H1 (cell line): ENCODE data around the gene SCN2A. TPM values are rescaled to one million over a fixed set of nuclear protein-coding genes. Genes with fewer than 3 reads are reported as not detected.

Source experiments
- CTCF ChIA-PET: fragments of 300-600 bp; sonication (Branson Sonifier 250); formaldehyde crosslinking; loops from one replicate; lab custom pipeline; 2021; ENCODE audit not compliant: partially characterized antibody; lab: Charles Lee
- POLR2A ChIA-PET: fragments of 300-600 bp; sonication (Branson Sonifier 250); formaldehyde crosslinking; loops from one replicate; lab custom pipeline; 2021; ENCODE audit warnings: inconsistent platforms; ENCODE audit not compliant: partially characterized antibody; lab: Charles Lee
- DNase-seq, 2 experiments: peaks; one replicate each; pipeline versions ENCODE4 v3.0.0 to v3.0.0-alpha.2; 2010 to 2022; ENCODE audit warnings: low spot score in 2 of 2, low read depth in 1 of 2, mixed read lengths in 1 of 2
- FAIRE-seq: peaks from 2 replicates; lab custom pipeline; 2011; peaks lifted over from hg19 to GRCh38; lab: Jason Lieb, UNC
- H2AFZ ChIP-seq: 2 replicates; pipeline ENCODE4 v1.8.1; 2012; ENCODE audit warnings: low read length, inconsistent platforms
- H2AK5ac ChIP-seq: 2 replicates; pipeline ENCODE4 v1.6.1; 2013; ENCODE audit warnings: low read depth, low read length
- H2BK120ac ChIP-seq: replicated peaks from 2 replicates; pipeline ENCODE3; 2013; ENCODE audit warnings: low read depth, low read length, inconsistent platforms
- H2BK12ac ChIP-seq: 2 replicates; pipeline ENCODE4 v1.6.1; 2013; ENCODE audit warnings: low read depth, low read length
- H2BK15ac ChIP-seq: 2 replicates; pipeline ENCODE4 v1.6.1; 2013; ENCODE audit warnings: low read length
- H2BK20ac ChIP-seq: 2 replicates; pipeline ENCODE4 v1.6.1; 2013; ENCODE audit warnings: low read length
- H2BK5ac ChIP-seq: 2 replicates; pipeline ENCODE4 v1.6.1; 2013; ENCODE audit warnings: low read depth, low read length
- H3K14ac ChIP-seq: 2 replicates; pipeline ENCODE4 v1.6.1; 2013; ENCODE audit warnings: inconsistent platforms; ENCODE audit not compliant: insufficient read length
- H3K18ac ChIP-seq: 2 replicates; pipeline ENCODE4 v1.6.1; 2013; ENCODE audit warnings: low read length; ENCODE audit errors: extremely low read depth
- H3K23ac ChIP-seq: 2 replicates; pipeline ENCODE4 v1.6.1; 2013; ENCODE audit warnings: inconsistent platforms; ENCODE audit not compliant: insufficient read length
- H3K23me2 ChIP-seq: 2 replicates; pipeline ENCODE4 v1.6.1; 2013; ENCODE audit warnings: low read depth, low read length
- H3K27ac ChIP-seq: 2 replicates; pipeline ENCODE4 v1.6.1; 2011; ENCODE audit warnings: low read depth, low read length, inconsistent platforms
- H3K27me3 ChIP-seq, 4 experiments: replicated peaks in 1 of 4; 1 replicate in 1 of 4; 2 replicates in 3 of 4; pipeline versions ENCODE4 v1.6.1 to v1.8.1; 2011 to 2013; ENCODE audit warnings: low read length in 3 of 4, mild to moderate bottlenecking in 3 of 4, inconsistent platforms in 2 of 4, mixed read lengths in 2 of 4, moderate library complexity in 1 of 4; ENCODE audit not compliant: control insufficient read depth in 3 of 4, insufficient read depth in 3 of 4; ENCODE audit errors: extremely low read depth in 1 of 4
- H3K36me3 ChIP-seq, 4 experiments: 2 replicates each; pipeline versions ENCODE4 v1.6.1 to v1.8.1; 2011 to 2013; ENCODE audit warnings: mild to moderate bottlenecking in 4 of 4, low read length in 3 of 4, moderate library complexity in 2 of 4, control low read depth in 1 of 4, inconsistent platforms in 1 of 4; ENCODE audit not compliant: insufficient read depth in 4 of 4, control insufficient read depth in 2 of 4
- H3K4ac ChIP-seq: replicated peaks from 2 replicates; pipeline ENCODE3; 2013; ENCODE audit warnings: low read length, low read depth, mixed read lengths, inconsistent platforms; ENCODE audit not compliant: insufficient read length
- H3K4me1 ChIP-seq, 4 experiments: replicated peaks in 1 of 4; 1 replicate in 1 of 4; 2 replicates in 3 of 4; pipeline versions ENCODE4 v1.6.1 to v1.8.1; 2011 to 2013; ENCODE audit warnings: low read length in 3 of 4, inconsistent platforms in 2 of 4, mixed read lengths in 1 of 4; ENCODE audit not compliant: insufficient read depth in 4 of 4, control insufficient read depth in 3 of 4
- H3K4me2 ChIP-seq, 2 experiments: 2 replicates each; pipeline versions ENCODE4 v1.6.1 to v1.8.1; 2011 to 2013; ENCODE audit warnings: low read depth in 2 of 2, low read length in 2 of 2, control low read depth in 1 of 2, inconsistent platforms in 1 of 2, mild to moderate bottlenecking in 1 of 2; ENCODE audit not compliant: insufficient read depth in 1 of 2
- H3K4me3 ChIP-seq, 4 experiments: fragments of 200-600, 300-600 bp in 1 of 4; sonication (generic), shearing (Covaris generic), sonication (Bioruptor Twin) in 1 of 4; 2 replicates each; pipeline versions ENCODE4 v1.5.1 to v1.8.1; 2011 to 2016; ENCODE audit warnings: low read length in 4 of 4, low read depth in 3 of 4, control low read depth in 2 of 4, inconsistent platforms in 2 of 4, mild to moderate bottlenecking in 2 of 4, mixed read lengths in 1 of 4, moderate library complexity in 1 of 4; ENCODE audit not compliant: insufficient read depth in 2 of 4; ENCODE audit errors: extremely low read depth in 1 of 4
- H3K56ac ChIP-seq: replicated peaks from 2 replicates; pipeline ENCODE3; 2013; ENCODE audit warnings: low read depth, mild to moderate bottlenecking, mixed read lengths, low read length, inconsistent platforms; ENCODE audit not compliant: insufficient read length
- H3K79me1 ChIP-seq: 2 replicates; pipeline ENCODE4 v1.6.1; 2013; ENCODE audit warnings: low read depth, low read length, control low read depth
- H3K79me2 ChIP-seq, 2 experiments: 2 replicates each; pipeline versions ENCODE4 v1.6.1 to v1.8.1; 2012 to 2013; ENCODE audit warnings: low read length in 2 of 2, mild to moderate bottlenecking in 2 of 2, inconsistent platforms in 1 of 2; ENCODE audit not compliant: insufficient read depth in 2 of 2, control insufficient read depth in 1 of 2
- H3K9ac ChIP-seq, 4 experiments: replicated peaks in 1 of 4; 1 replicate in 1 of 4; 2 replicates in 3 of 4; pipeline versions ENCODE4 v1.6.1 to v1.8.1; 2011 to 2013; ENCODE audit warnings: low read depth in 3 of 4, low read length in 3 of 4, control low read depth in 2 of 4, mild to moderate bottlenecking in 2 of 4, moderate library complexity in 2 of 4, inconsistent platforms in 1 of 4; ENCODE audit errors: extremely low read depth in 1 of 4
- H3K9me3 ChIP-seq, 2 experiments: 2 replicates each; pipeline versions ENCODE4 v1.6.1 to v1.8.1; 2012 to 2013; ENCODE audit warnings: mild to moderate bottlenecking in 2 of 2, moderate library complexity in 2 of 2, control low read depth in 1 of 2, inconsistent platforms in 1 of 2, low read depth in 1 of 2, low read length in 1 of 2, mixed read lengths in 1 of 2; ENCODE audit not compliant: insufficient read depth in 2 of 2
- H4K20me1 ChIP-seq, 2 experiments: replicated peaks in 1 of 2; 2 replicates each; pipeline versions ENCODE3 to v1.8.1; 2011 to 2013; ENCODE audit warnings: inconsistent platforms in 2 of 2, low read length in 2 of 2, mild to moderate bottlenecking in 1 of 2; ENCODE audit not compliant: insufficient read depth in 2 of 2, control insufficient read depth in 1 of 2
- H4K5ac ChIP-seq: 2 replicates; pipeline ENCODE4 v1.6.1; 2013; ENCODE audit warnings: low read length, low read depth, mixed read lengths, inconsistent platforms; ENCODE audit not compliant: insufficient read length
- H4K8ac ChIP-seq: 2 replicates; pipeline ENCODE4 v1.8.0; 2013; ENCODE audit warnings: mild to moderate bottlenecking, moderate library complexity, low read length, inconsistent platforms; ENCODE audit not compliant: insufficient read depth; ENCODE audit errors: extremely low read depth
- H4K91ac ChIP-seq: replicated peaks from 2 replicates; pipeline ENCODE3; 2013; ENCODE audit warnings: low read length, mixed read lengths, inconsistent platforms; ENCODE audit not compliant: insufficient read length
- ATF2 ChIP-seq: IDR thresholded peaks from 2 replicates; pipeline ENCODE4 v1.6.1; 2012; ENCODE audit warnings: low read length, inconsistent platforms
- BACH1 ChIP-seq: IDR thresholded peaks from 2 replicates; pipeline ENCODE4 v1.6.1; 2012; ENCODE audit warnings: low read length, improper control_type of control experiment
- BCL11A ChIP-seq, 2 experiments: IDR thresholded peaks; one replicate each; pipeline ENCODE4 v1.6.1; 2011; ENCODE audit warnings: low read depth in 2 of 2, low read length in 2 of 2, mild to moderate bottlenecking in 2 of 2
- CTBP2 ChIP-seq: IDR thresholded peaks from 2 replicates; pipeline ENCODE4 v1.7.0; 2011; ENCODE audit warnings: borderline replicate concordance, mild to moderate bottlenecking, moderate library complexity, mixed read lengths, low read length; ENCODE audit not compliant: insufficient read depth, insufficient read length
- CTCF ChIP-seq, 3 experiments: IDR thresholded peaks; 1 replicate in 2 of 3; 2 replicates in 1 of 3; pipeline versions ENCODE4 v1.5.1 to v1.6.1; 2011; ENCODE audit warnings: low read length in 3 of 3, mild to moderate bottlenecking in 3 of 3, inconsistent platforms in 2 of 3, low read depth in 1 of 3, moderate library complexity in 1 of 3; ENCODE audit not compliant: insufficient read depth in 1 of 3; ENCODE audit errors: control extremely low read depth in 1 of 3
- EP300 ChIP-seq, 2 experiments: IDR thresholded peaks; 1 replicate in 1 of 2; 2 replicates in 1 of 2; pipeline ENCODE4 v1.6.1; 2011 to 2012; ENCODE audit warnings: low read depth in 2 of 2, low read length in 2 of 2, mild to moderate bottlenecking in 2 of 2, borderline replicate concordance in 1 of 2, inconsistent platforms in 1 of 2, moderate library complexity in 1 of 2
- MAFK ChIP-seq: IDR thresholded peaks from 2 replicates; pipeline ENCODE4 v1.6.1; 2012; ENCODE audit warnings: low read depth, mild to moderate bottlenecking, improper control_type of control experiment, low read length
- TAF1 ChIP-seq: IDR thresholded peaks from 2 replicates; pipeline ENCODE4 v1.6.1; 2011; ENCODE audit warnings: mild to moderate bottlenecking, low read depth, low read length
- WGBS, 2 experiments: shearing (Covaris generic) in 1 of 2; methylation state at CpG; one replicate each; pipeline versions ENCODE4 v1.1.6 to v1.1.7; 2013 to 2015; ENCODE audit warnings: low lambda C conversion rate in 2 of 2, mixed read lengths in 2 of 2, inconsistent platforms in 1 of 2, low coverage in 1 of 2, missing lambda C conversion rate in 1 of 2; ENCODE audit not compliant: insufficient replicate concordance in 2 of 2, insufficient coverage in 1 of 2, insufficient read length in 1 of 2; ENCODE audit errors: extremely low coverage in 1 of 2, missing lambda C conversion rate in 1 of 2; 5-methylcytosine and 5-hydroxymethylcytosine counted together
- polyA plus RNA-seq, 7 experiments: library from polyadenylated mRNA; depleted of rRNA in 3 of 7; stranded (reverse) in 5 of 7; unstranded in 2 of 7; fragments of >200 nt in 5 of 7; fragments of 200-250 nt in 2 of 7; gene quantifications; 1 replicate in 5 of 7; 2 replicates in 1 of 7; 4 replicates in 1 of 7; pipeline versions ENCODE4 v1.2.1 to v1.2.3, GENCODE V29; 2011 to 2013; ENCODE audit warnings: missing spikeins in 2 of 7, mixed read lengths in 2 of 7
- total RNA-seq: library from RNA; stranded (reverse); fragmentation: NEBNext Ultra II Directional; extraction: Animal tissue kit (Norgen Biotek cat#: 25700); gene quantifications from 2 replicates; pipeline ENCODE4 v1.2.1, GENCODE V29; 2021

SCN2A gene
- total and polyA plus RNA-seq, 2 of the 8 experiments (the other 6 are each of a cell fraction or from before 2014, with no cell fraction given): 0.18 to 1.1 TPM

- no peak overlapping the region for H3K4me3 ChIP-seq
- WGBS, 2 experiments: 5% methylated on average over 5 of the region's 5 CpGs; no CpG with 5 or more reads in 1 of the 2 experiments
- no peak overlapping the region for H2BK20ac ChIP-seq
- no peak overlapping the region for H3K23ac ChIP-seq
- H2BK5ac ChIP-seq: no peak overlapping the region
- H2BK120ac ChIP-seq: no peak overlapping the region
- no peak overlapping the region for H4K91ac ChIP-seq
- H3K4ac ChIP-seq: no peak overlapping the region
- H3K56ac ChIP-seq: no peak overlapping the region
- FAIRE-seq (peak; percentile 94), DNase-seq (no peak)
- peaks cover 0 to 5% (median 4%) of the 10 kb centered on the region in 4 experiments; a peak in 5 of 7 replicates for H3K4me1 ChIP-seq
- H3K36me3 ChIP-seq: no peaks in the 10 kb centered on the region
- no peak overlapping the region for H3K4me2 ChIP-seq
- no peaks in the 10 kb centered on the region for H3K9me3 ChIP-seq
- H3K79me2 ChIP-seq: no peaks in the 10 kb centered on the region
- H2AFZ ChIP-seq: no peak overlapping the region
- CTCF ChIA-PET: interaction anchor here (0.6 to 8.3 kb wide), 36 partner anchors 10 to 517 kb away, joined by 3 to 69 read pairs (median 4); no protein-coding TSS in a partner anchor
- H3K79me1 ChIP-seq: no peaks in the 10 kb centered on the region
- H3K23me2 ChIP-seq: no peaks in the 10 kb centered on the region
- H2BK12ac ChIP-seq: no peak overlapping the region
- no peak overlapping the region for H4K5ac ChIP-seq
- no peaks in the 10 kb centered on the region for H3K27me3 ChIP-seq
- no peak overlapping the region for H3K14ac ChIP-seq
- H4K20me1 ChIP-seq: no peaks in the 10 kb centered on the region
- no peak overlapping the region for H3K18ac ChIP-seq
- H4K8ac ChIP-seq: no peak overlapping the region
- H3K27ac ChIP-seq: no peak overlapping the region
- no peak overlapping the region for H3K9ac ChIP-seq
- POLR2A ChIA-PET: interaction anchor here (1.1 kb wide), 1 partner anchor 17 kb away, joined by 3 read pairs; no protein-coding TSS in a partner anchor
- H2BK15ac ChIP-seq: no peak overlapping the region
- H2AK5ac ChIP-seq: no peak overlapping the region
- TF ChIP-seq MAFK (peak; percentile 18; the same call in 1 of the 2 replicates), BACH1 (0 out of 2 replicates have a peak, but pooled peaks have one; percentile 20), TAF1 (no peak), CTBP2 (no peak), CTCF (IDR thresholded peaks at IDR 0.05; ENCODE audit: control extremely low read depth in 1 of 3, insufficient read depth in 1 of 3, low read depth in 1 of 3, low read length in 3 of 3) (peak in 2 of 3 experiments; percentile 60 to 71; a peak in 2 of 4 replicates), EP300 (IDR thresholded peaks at IDR 0.05; ENCODE audit: borderline replicate concordance in 1 of 2, low read depth in 2 of 2, low read length in 2 of 2) (no peak), ATF2 (no peak), BCL11A (IDR thresholded peaks at IDR 0.05; ENCODE audit: low read depth in 2 of 2, low read length in 2 of 2) (no peak)
Measured at GRCh38 chr2:165401285-165401852, 162.2 kb downstream of the SCN2A start.
